B cell (primary cell): ENCODE measurements around the gene USP48. TPM values are rescaled to one million over a fixed set of nuclear protein-coding genes. Genes with fewer than 3 reads are reported as not detected.

Source experiments
- ATAC-seq: fragments of 200-7000 bp; cut with Tn5 transposase; one replicate; pipeline ENCODE4 v1.10.0; 2021; ENCODE audit warnings: low read depth, mild to moderate bottlenecking, moderate number of reproducible peaks, moderate library complexity
- CTCF ChIA-PET: fragments of 350-600 bp; sonication (Branson Sonifier 250); formaldehyde crosslinking; loops from one replicate; lab custom pipeline; 2021; ENCODE audit warnings: antibody characterized with exemption, inconsistent platforms; lab: Charles Lee
- POLR2A ChIA-PET: fragments of 350-600 bp; sonication (Branson Sonifier 250); formaldehyde crosslinking; loops from one replicate; lab custom pipeline; 2021; ENCODE audit warnings: antibody characterized with exemption; lab: Charles Lee
- DNase-seq: peaks from one replicate; pipeline ENCODE4 v3.0.0; 2013
- H2AFZ ChIP-seq: 2 replicates; pipeline ENCODE4 v1.6.1; 2012; ENCODE audit warnings: mild to moderate bottlenecking, low read depth, low read length; ENCODE audit not compliant: insufficient read depth, poor library complexity, severe bottlenecking
- H3K27ac ChIP-seq, 2 donors: 1 replicate in 1 of 2; 2 replicates in 1 of 2; pipeline ENCODE4 v1.5.1; 2012 to 2013; ENCODE audit warnings: low read length in 2 of 2, mild to moderate bottlenecking in 2 of 2, moderate library complexity in 1 of 2
- H3K27me3 ChIP-seq, 4 experiments: fragments of 200-600 bp in 1 of 4; sonication (generic) in 1 of 4; replicated peaks in 1 of 4; 1 replicate in 2 of 4; 2 replicates in 2 of 4; pipeline versions ENCODE4 v1.6.1 to v1.7.0; 2013 to 2016; ENCODE audit warnings: low read length in 3 of 4, mild to moderate bottlenecking in 2 of 4, mixed read lengths in 1 of 4, moderate library complexity in 1 of 4; ENCODE audit not compliant: insufficient read depth in 4 of 4, control insufficient read depth in 3 of 4; ENCODE audit errors: control extremely low read depth in 1 of 4
- H3K36me3 ChIP-seq, 2 experiments: replicated peaks in 1 of 2; 1 replicate in 1 of 2; 2 replicates in 1 of 2; pipeline versions ENCODE4 v1.6.1 to v1.7.1; 2013; ENCODE audit warnings: low read length in 1 of 2; ENCODE audit not compliant: insufficient read depth in 2 of 2, control insufficient read depth in 1 of 2; ENCODE audit errors: control extremely low read depth in 1 of 2, extremely low read depth in 1 of 2
- H3K4me1 ChIP-seq, 2 donors: fragments of 200-600 bp in 1 of 2; sonication (generic) in 1 of 2; 1 replicate in 1 of 2; 2 replicates in 1 of 2; pipeline versions ENCODE4 v1.5.1 to v1.6.1; 2013 to 2017; ENCODE audit warnings: low read length in 2 of 2; ENCODE audit not compliant: control insufficient read depth in 2 of 2, insufficient read depth in 2 of 2
- H3K4me2 ChIP-seq: replicated peaks from 2 replicates; pipeline ENCODE3; 2012; ENCODE audit warnings: mild to moderate bottlenecking, low read depth, low read length; ENCODE audit not compliant: poor library complexity, severe bottlenecking
- H3K4me3 ChIP-seq, 5 experiments: fragments of 200-600 bp in 1 of 5; sonication (generic) in 1 of 5; 1 replicate in 3 of 5; 2 replicates in 2 of 5; pipeline versions ENCODE4 v1.5.1 to v1.7.0; 2011 to 2016; ENCODE audit warnings: low read length in 4 of 5, mild to moderate bottlenecking in 4 of 5, low read depth in 2 of 5, control low read depth in 1 of 5, moderate library complexity in 1 of 5; ENCODE audit not compliant: insufficient read depth in 1 of 5; ENCODE audit errors: control extremely low read depth in 1 of 5, extremely low read depth in 1 of 5
- H3K79me2 ChIP-seq: fragments of 200-600 bp; sonication (generic); one replicate; pipeline ENCODE4 v1.6.0; 2016; ENCODE audit warnings: low read length; ENCODE audit not compliant: control insufficient read depth, insufficient read depth
- H3K9ac ChIP-seq: fragments of 200-600 bp; sonication (generic); 2 replicates; pipeline ENCODE4 v1.6.1; 2017; ENCODE audit warnings: mild to moderate bottlenecking, low read length, moderate library complexity
- H3K9me3 ChIP-seq, 3 donors: one replicate each; pipeline versions ENCODE4 v1.6.1 to v1.7.1; 2013; ENCODE audit warnings: low read length in 2 of 3; ENCODE audit not compliant: control insufficient read depth in 2 of 3, insufficient read depth in 1 of 3; ENCODE audit errors: control extremely low read depth in 1 of 3
- H4K20me1 ChIP-seq: 2 replicates; pipeline ENCODE4 v1.6.0; 2012; ENCODE audit warnings: mild to moderate bottlenecking, low read length; ENCODE audit not compliant: insufficient read depth, control insufficient read depth, poor library complexity, severe bottlenecking
- H3K27ac Mint-ChIP-seq: one replicate; pipeline ENCODE4 v1.8.0; 2021; ENCODE audit warnings: mixed read lengths
- H3K27me3 Mint-ChIP-seq: one replicate; pipeline ENCODE4 v1.8.0; 2021; ENCODE audit warnings: mixed read lengths
- H3K4me1 Mint-ChIP-seq: one replicate; pipeline ENCODE4 v1.8.0; 2021; ENCODE audit warnings: mixed read lengths
- H3K4me3 Mint-ChIP-seq: one replicate; pipeline ENCODE4 v1.8.0; 2021; ENCODE audit warnings: mixed read lengths
- H3K9me3 Mint-ChIP-seq: one replicate; pipeline ENCODE4 v1.8.0; 2022; ENCODE audit warnings: mixed read lengths; ENCODE audit not compliant: insufficient read depth
- EZH2 ChIP-seq: IDR thresholded peaks from 2 replicates; pipeline ENCODE4 v1.6.1; 2012; ENCODE audit warnings: borderline replicate concordance, low read depth, mild to moderate bottlenecking, moderate library complexity, low read length; ENCODE audit not compliant: insufficient read depth, poor library complexity, severe bottlenecking
- WGBS: methylation state at CpG from one replicate; pipeline ENCODE4 v1.1.5; 2013; ENCODE audit warnings: missing lambda C conversion rate; ENCODE audit not compliant: insufficient coverage; 5-methylcytosine and 5-hydroxymethylcytosine counted together
- intact Hi-C: fragments of 100-400 bp; cut with micrococcal nuclease; formaldehyde crosslinking; loops from one replicate; pipeline ENCODE4 v1.10.0; 2022
- polyA plus RNA-seq: library from polyadenylated mRNA; depleted of rRNA; stranded (reverse); fragments of >200 nt; gene quantifications from 2 replicates; pipeline ENCODE4 v1.2.3, GENCODE V29; 2012
- total RNA-seq, 2 donors: library from RNA; stranded (reverse); fragments of 120-200 nt in 1 of 2; gene quantifications; 1 replicate in 1 of 2; 2 replicates in 1 of 2; pipeline versions ENCODE4 v1.2.3 to v1.2.4, GENCODE V29; 2013 to 2022
- TF ChIP-seq, protein P1 (sequence below): fragments of 200-600 bp; IDR thresholded peaks from one replicate; pipeline ENCODE4 v1.8.0; 2022; ENCODE audit warnings: antibody characterized with exemption, mild to moderate bottlenecking

The USP48 gene
- total and polyA plus RNA-seq, 2 donors (not counting 1 experiment from before 2014, with no cell fraction given) = 21.2 to 135 TPM

- ChIA-PET CTCF (interaction anchor here (0.7 kb wide), 1 partner anchor 363 kb away, joined by 3 read pairs; no protein-coding TSS in a partner anchor), POLR2A (no interaction called here)
- no peak overlapping the region for H3K4me3 ChIP-seq
- no peaks in the 10 kb centered on the region for H3K27me3 ChIP-seq
- no peak overlapping the region for H3K27ac ChIP-seq
- H2AFZ ChIP-seq = no peak overlapping the region
- H3K27ac Mint-ChIP-seq = no peak overlapping the region
- no peaks in the 10 kb centered on the region for H3K4me1 Mint-ChIP-seq
- no peak overlapping the region for H3K4me3 Mint-ChIP-seq
- H3K9me3 Mint-ChIP-seq = no peaks in the 10 kb centered on the region
- H3K9ac ChIP-seq = no peak overlapping the region
- intact Hi-C loops = no loop called here
- no peaks in the 10 kb centered on the region for H4K20me1 ChIP-seq
- no peak for ATAC-seq
- H3K27me3 Mint-ChIP-seq = no peaks in the 10 kb centered on the region
- no peak overlapping the region for H3K4me2 ChIP-seq
- TF ChIP-seq, protein P1, sequence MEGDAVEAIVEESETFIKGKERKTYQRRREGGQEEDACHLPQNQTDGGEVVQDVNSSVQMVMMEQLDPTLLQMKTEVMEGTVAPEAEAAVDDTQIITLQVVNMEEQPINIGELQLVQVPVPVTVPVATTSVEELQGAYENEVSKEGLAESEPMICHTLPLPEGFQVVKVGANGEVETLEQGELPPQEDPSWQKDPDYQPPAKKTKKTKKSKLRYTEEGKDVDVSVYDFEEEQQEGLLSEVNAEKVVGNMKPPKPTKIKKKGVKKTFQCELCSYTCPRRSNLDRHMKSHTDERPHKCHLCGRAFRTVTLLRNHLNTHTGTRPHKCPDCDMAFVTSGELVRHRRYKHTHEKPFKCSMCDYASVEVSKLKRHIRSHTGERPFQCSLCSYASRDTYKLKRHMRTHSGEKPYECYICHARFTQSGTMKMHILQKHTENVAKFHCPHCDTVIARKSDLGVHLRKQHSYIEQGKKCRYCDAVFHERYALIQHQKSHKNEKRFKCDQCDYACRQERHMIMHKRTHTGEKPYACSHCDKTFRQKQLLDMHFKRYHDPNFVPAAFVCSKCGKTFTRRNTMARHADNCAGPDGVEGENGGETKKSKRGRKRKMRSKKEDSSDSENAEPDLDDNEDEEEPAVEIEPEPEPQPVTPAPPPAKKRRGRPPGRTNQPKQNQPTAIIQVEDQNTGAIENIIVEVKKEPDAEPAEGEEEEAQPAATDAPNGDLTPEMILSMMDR = peak; percentile 18
- no peak for TF ChIP-seq EZH2
- no peaks in the 10 kb centered on the region for H3K4me1 ChIP-seq
- peaks cover 5 to 36% of the 10 kb centered on the region in 2 experiments for H3K36me3 ChIP-seq
- H3K79me2 ChIP-seq = no peaks in the 10 kb centered on the region
- 100% methylated on average over 1 of the region's 2 CpGs for WGBS
- H3K9me3 ChIP-seq = no peaks in the 10 kb centered on the region
- DNase-seq = no peak
These were observed 40.4 kb downstream of the USP48 start for GRCh38 chr1:21742578-21742977.

- TF ChIP-seq, protein P1 = no peak
- TF ChIP-seq EZH2 = no peak
- no peaks in the 10 kb centered on the region for H3K9me3 Mint-ChIP-seq
- no peak overlapping the region for H3K9ac ChIP-seq
- no peaks in the 10 kb centered on the region for H3K79me2 ChIP-seq
- no peak for DNase-seq
- WGBS = no CpG with 5 or more reads among the region's 2 CpGs
- H3K27ac Mint-ChIP-seq = no peak overlapping the region
- H3K27ac ChIP-seq = no peak overlapping the region
- peaks cover 8 to 40% of the 10 kb centered on the region in 2 experiments for H3K36me3 ChIP-seq
- H3K27me3 ChIP-seq = no peaks in the 10 kb centered on the region
- no peak overlapping the region for H3K4me3 Mint-ChIP-seq
- no peaks in the 10 kb centered on the region for H3K27me3 Mint-ChIP-seq
- H3K4me3 ChIP-seq = no peak overlapping the region
- no peaks in the 10 kb centered on the region for H3K9me3 ChIP-seq
- H3K4me1 ChIP-seq = no peaks in the 10 kb centered on the region
- H3K4me1 Mint-ChIP-seq = no peaks in the 10 kb centered on the region
- ChIA-PET CTCF (no interaction called here), POLR2A (interaction anchor here (0.5 kb wide), 1 partner anchor 39 kb away, joined by 6 read pairs; no protein-coding TSS in a partner anchor)
- peaks cover 3% of the 10 kb centered on the region for H4K20me1 ChIP-seq
- intact Hi-C loops = no loop called here
- no peak overlapping the region for H2AFZ ChIP-seq
- no peak overlapping the region for H3K4me2 ChIP-seq
- ATAC-seq = no peak
These were observed 41.7 kb downstream of the USP48 start for GRCh38 chr1:21741206-21741605.
